WTC11 (cell line): ENCODE data around the gene SOX18. TPM values are rescaled to one million over a fixed set of nuclear protein-coding genes. Genes with fewer than 3 reads are reported as not detected.

Experiments
- ATAC-seq: fragments of 200-7000 bp; cut with Tn5 transposase; 2 replicates; pipeline ENCODE4 v1.10.0; 2021; ENCODE audit warnings: mild to moderate bottlenecking, moderate library complexity
- CTCF ChIA-PET: fragments of 300-600 bp; sonication (Branson Sonifier 250); formaldehyde crosslinking; loops from one replicate; lab custom pipeline; 2021; ENCODE audit warnings: antibody characterized with exemption; lab: Charles Lee
- POLR2A ChIA-PET: fragments of 350-600 bp; sonication (Branson Sonifier 250); formaldehyde crosslinking; loops from one replicate; lab custom pipeline; 2021; ENCODE audit warnings: antibody characterized with exemption; lab: Charles Lee
- DNase-seq: peaks from one replicate; pipeline ENCODE4 v3.0.0; 2021; ENCODE audit warnings: low spot score
- H3K27ac Mint-ChIP-seq: 2 replicates; pipeline ENCODE4 v1.8.0; 2021; ENCODE audit warnings: mixed read lengths
- H3K27me3 Mint-ChIP-seq: 2 replicates; pipeline ENCODE4 v1.8.0; 2021; ENCODE audit warnings: low read depth, mild to moderate bottlenecking, moderate library complexity, mixed read lengths
- H3K36me3 Mint-ChIP-seq: 2 replicates; pipeline ENCODE4 v1.8.0; 2021; ENCODE audit warnings: mixed read lengths
- H3K4me1 Mint-ChIP-seq: 2 replicates; pipeline ENCODE4 v1.8.0; 2022; ENCODE audit warnings: mixed read lengths
- H3K4me3 Mint-ChIP-seq: 2 replicates; pipeline ENCODE4 v1.8.0; 2021; ENCODE audit warnings: mild to moderate bottlenecking, moderate library complexity, mixed read lengths
- H3K9me3 Mint-ChIP-seq: 2 replicates; pipeline ENCODE4 v1.8.0; 2021; ENCODE audit warnings: mixed read lengths
- ATF1 ChIP-seq: sonication (generic); formaldehyde crosslinking; IDR thresholded peaks from 2 replicates; pipeline ENCODE4 v1.8.1; 2023; ENCODE audit warnings: mild to moderate bottlenecking, moderate library complexity, missing genetic modification reagents
- CREB1 ChIP-seq: sonication (generic); formaldehyde crosslinking; IDR thresholded peaks from 2 replicates; pipeline ENCODE4 v1.8.0; 2023; ENCODE audit warnings: mild to moderate bottlenecking, missing genetic modification reagents
- FOXJ3 ChIP-seq: sonication (generic); formaldehyde crosslinking; IDR thresholded peaks from 2 replicates; pipeline ENCODE4 v1.9.0; 2021; ENCODE audit warnings: missing genetic modification reagents, mild to moderate bottlenecking, borderline replicate concordance
- FOXP1 ChIP-seq: sonication (generic); formaldehyde crosslinking; IDR thresholded peaks from 2 replicates; pipeline ENCODE4 v1.8.0; 2022; ENCODE audit warnings: missing genetic modification reagents, mild to moderate bottlenecking, moderate library complexity, borderline replicate concordance
- NFYB ChIP-seq: sonication (generic); formaldehyde crosslinking; conservative IDR thresholded peaks from 2 replicates; pipeline ENCODE4 v1.8.0; 2022; ENCODE audit warnings: low read depth, missing genetic modification reagents
- NR3C1 ChIP-seq: sonication (generic); formaldehyde crosslinking; conservative IDR thresholded peaks from 2 replicates; pipeline ENCODE4 v1.8.1; 2023; ENCODE audit warnings: low read depth, mild to moderate bottlenecking, missing genetic modification reagents
- ZNF138 ChIP-seq: sonication (generic); formaldehyde crosslinking; conservative IDR thresholded peaks from 2 replicates; pipeline ENCODE4 v1.8.1; 2022; ENCODE audit warnings: mild to moderate bottlenecking, moderate library complexity, missing genetic modification reagents
- ZNF423 ChIP-seq: fragments of 250-450 bp; sonication (Bioruptor Pico); IDR thresholded peaks from 2 replicates; pipeline ENCODE4 v2.1.2; 2022; ENCODE audit warnings: mild to moderate bottlenecking, moderate library complexity
- total RNA-seq: library from RNA; stranded (reverse); gene quantifications from 3 replicates; pipeline ENCODE4 v1.2.3, GENCODE V29; 2021
- TF ChIP-seq, protein P1 (sequence below): sonication (generic); formaldehyde crosslinking; IDR thresholded peaks from 2 replicates; pipeline ENCODE4 v1.8.0; 2022; ENCODE audit warnings: mild to moderate bottlenecking, missing genetic modification reagents
- TF ChIP-seq, protein P2 (sequence below): fragments of 250-450 bp; sonication (Bioruptor Pico); IDR thresholded peaks from 2 replicates; pipeline ENCODE4 v1.9.0; 2021; ENCODE audit warnings: mild to moderate bottlenecking, borderline replicate concordance
- TF ChIP-seq, protein P3 (sequence below): fragments of 250-450 bp; sonication (Bioruptor Pico); conservative IDR thresholded peaks from 2 replicates; pipeline ENCODE4 v1.9.0; 2021; ENCODE audit warnings: mild to moderate bottlenecking
- TF ChIP-seq, protein P4 (sequence below): sonication (generic); formaldehyde crosslinking; IDR thresholded peaks from 2 replicates; pipeline ENCODE4 v1.8.0; 2022; ENCODE audit warnings: missing genetic modification reagents
- TF ChIP-seq, protein P5 (sequence below): fragments of 250-450 bp; sonication (Bioruptor Pico); IDR thresholded peaks from 2 replicates; pipeline ENCODE4 v1.9.0; 2021; ENCODE audit warnings: moderate library complexity, mild to moderate bottlenecking, inconsistent platforms, borderline replicate concordance

Gene SOX18
- total RNA-seq, 1 experiment from 2014 or later, result 0.81 TPM

DNA sequence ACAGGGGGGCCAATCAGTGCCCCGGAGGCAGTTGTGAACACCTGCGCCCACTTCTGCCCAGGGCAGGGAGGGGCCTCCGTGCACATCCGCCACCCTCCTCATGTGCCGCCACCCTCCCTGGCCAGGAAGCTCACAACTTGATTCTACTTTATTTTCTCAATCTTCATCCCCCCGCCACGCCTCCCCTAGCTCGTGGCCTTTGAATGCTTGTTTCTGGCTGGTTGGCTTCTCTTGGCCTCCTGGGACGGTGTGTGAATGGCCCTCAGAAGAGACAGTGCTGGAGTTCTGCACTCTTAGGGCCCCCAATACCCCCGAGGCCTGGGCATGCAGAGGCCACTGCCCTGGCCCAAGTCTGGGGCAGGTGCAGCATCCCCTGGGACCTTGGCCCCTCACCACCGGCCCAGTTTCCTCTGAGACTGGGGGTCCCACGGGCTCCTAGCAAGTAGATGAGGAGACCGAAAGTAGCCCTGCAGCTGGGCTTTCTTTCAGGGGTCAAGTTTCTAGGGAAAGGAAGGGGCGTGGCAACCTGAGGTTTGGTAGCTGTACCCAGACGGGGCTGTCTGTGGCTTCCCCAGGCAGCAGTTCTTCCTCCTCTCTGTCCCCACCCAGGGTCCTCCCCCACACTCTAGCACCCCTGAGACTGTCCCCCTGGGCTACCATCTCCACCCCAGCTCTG, 28.6 kb upstream of the SOX18 start:
- ATAC-seq (no peak; the same call in 1 of the 2 replicates), DNase-seq (no peak)
- H3K27ac Mint-ChIP-seq, result no peak overlapping the region
- H3K36me3 Mint-ChIP-seq, result no peaks in the 10 kb centered on the region
- H3K4me1 Mint-ChIP-seq, result peaks cover 24% of the 10 kb centered on the region
- H3K27me3 Mint-ChIP-seq, result peaks cover 27% of the 10 kb centered on the region
- H3K9me3 Mint-ChIP-seq, result no peaks in the 10 kb centered on the region
- TF ChIP-seq, protein P1, sequence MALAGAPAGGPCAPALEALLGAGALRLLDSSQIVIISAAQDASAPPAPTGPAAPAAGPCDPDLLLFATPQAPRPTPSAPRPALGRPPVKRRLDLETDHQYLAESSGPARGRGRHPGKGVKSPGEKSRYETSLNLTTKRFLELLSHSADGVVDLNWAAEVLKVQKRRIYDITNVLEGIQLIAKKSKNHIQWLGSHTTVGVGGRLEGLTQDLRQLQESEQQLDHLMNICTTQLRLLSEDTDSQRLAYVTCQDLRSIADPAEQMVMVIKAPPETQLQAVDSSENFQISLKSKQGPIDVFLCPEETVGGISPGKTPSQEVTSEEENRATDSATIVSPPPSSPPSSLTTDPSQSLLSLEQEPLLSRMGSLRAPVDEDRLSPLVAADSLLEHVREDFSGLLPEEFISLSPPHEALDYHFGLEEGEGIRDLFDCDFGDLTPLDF (CRISPR knock-in tag), result no peak
- TF ChIP-seq, protein P2, sequence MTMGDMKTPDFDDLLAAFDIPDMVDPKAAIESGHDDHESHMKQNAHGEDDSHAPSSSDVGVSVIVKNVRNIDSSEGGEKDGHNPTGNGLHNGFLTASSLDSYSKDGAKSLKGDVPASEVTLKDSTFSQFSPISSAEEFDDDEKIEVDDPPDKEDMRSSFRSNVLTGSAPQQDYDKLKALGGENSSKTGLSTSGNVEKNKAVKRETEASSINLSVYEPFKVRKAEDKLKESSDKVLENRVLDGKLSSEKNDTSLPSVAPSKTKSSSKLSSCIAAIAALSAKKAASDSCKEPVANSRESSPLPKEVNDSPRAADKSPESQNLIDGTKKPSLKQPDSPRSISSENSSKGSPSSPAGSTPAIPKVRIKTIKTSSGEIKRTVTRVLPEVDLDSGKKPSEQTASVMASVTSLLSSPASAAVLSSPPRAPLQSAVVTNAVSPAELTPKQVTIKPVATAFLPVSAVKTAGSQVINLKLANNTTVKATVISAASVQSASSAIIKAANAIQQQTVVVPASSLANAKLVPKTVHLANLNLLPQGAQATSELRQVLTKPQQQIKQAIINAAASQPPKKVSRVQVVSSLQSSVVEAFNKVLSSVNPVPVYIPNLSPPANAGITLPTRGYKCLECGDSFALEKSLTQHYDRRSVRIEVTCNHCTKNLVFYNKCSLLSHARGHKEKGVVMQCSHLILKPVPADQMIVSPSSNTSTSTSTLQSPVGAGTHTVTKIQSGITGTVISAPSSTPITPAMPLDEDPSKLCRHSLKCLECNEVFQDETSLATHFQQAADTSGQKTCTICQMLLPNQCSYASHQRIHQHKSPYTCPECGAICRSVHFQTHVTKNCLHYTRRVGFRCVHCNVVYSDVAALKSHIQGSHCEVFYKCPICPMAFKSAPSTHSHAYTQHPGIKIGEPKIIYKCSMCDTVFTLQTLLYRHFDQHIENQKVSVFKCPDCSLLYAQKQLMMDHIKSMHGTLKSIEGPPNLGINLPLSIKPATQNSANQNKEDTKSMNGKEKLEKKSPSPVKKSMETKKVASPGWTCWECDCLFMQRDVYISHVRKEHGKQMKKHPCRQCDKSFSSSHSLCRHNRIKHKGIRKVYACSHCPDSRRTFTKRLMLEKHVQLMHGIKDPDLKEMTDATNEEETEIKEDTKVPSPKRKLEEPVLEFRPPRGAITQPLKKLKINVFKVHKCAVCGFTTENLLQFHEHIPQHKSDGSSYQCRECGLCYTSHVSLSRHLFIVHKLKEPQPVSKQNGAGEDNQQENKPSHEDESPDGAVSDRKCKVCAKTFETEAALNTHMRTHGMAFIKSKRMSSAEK (CRISPR knock-in tag), result no peak
- TF ChIP-seq, protein P3, sequence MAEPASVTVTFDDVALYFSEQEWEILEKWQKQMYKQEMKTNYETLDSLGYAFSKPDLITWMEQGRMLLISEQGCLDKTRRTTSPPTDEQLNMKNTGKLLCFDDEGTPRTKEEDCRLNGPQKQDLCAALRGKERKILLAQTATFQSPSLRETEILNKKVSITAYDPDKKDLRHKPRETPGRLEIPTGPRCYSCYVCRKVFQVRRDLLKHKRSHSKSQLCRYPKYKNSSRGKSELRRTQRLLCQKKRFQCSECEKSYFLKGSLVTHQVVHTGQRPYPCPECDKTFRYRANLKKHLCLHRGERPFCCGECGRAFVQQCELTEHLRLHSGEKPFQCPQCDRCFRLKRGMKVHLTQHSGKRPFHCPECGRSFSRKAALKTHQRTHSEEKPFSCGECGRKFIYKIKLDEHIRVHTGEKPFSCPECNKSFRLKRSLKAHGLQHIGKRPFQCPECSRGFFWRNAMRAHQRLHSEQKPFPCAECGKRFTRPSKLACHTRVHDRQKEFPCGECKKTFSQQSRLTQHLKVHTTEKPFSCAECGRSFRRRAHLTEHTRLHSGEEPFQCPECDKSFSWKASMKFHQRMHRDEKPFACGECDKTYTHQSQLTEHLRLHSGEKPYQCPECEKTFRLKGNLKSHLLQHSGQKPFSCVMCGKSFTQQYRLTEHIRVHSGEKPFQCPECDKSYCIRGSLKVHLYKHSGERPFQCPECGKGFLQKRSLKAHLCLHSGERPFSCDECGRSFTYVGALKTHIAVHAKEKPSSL (CRISPR knock-in tag), result no peak
- TF ChIP-seq NFYB (CRISPR knock-in tag) (no peak), FOXJ3 (CRISPR knock-in tag) (no peak), ZNF423 (CRISPR knock-in tag) (no peak), NR3C1 (CRISPR knock-in tag) (no peak), CREB1 (no peak), ZNF138 (CRISPR knock-in tag) (no peak), FOXP1 (CRISPR knock-in tag) (no peak), ATF1 (CRISPR knock-in tag) (no peak)
- TF ChIP-seq, protein P4, sequence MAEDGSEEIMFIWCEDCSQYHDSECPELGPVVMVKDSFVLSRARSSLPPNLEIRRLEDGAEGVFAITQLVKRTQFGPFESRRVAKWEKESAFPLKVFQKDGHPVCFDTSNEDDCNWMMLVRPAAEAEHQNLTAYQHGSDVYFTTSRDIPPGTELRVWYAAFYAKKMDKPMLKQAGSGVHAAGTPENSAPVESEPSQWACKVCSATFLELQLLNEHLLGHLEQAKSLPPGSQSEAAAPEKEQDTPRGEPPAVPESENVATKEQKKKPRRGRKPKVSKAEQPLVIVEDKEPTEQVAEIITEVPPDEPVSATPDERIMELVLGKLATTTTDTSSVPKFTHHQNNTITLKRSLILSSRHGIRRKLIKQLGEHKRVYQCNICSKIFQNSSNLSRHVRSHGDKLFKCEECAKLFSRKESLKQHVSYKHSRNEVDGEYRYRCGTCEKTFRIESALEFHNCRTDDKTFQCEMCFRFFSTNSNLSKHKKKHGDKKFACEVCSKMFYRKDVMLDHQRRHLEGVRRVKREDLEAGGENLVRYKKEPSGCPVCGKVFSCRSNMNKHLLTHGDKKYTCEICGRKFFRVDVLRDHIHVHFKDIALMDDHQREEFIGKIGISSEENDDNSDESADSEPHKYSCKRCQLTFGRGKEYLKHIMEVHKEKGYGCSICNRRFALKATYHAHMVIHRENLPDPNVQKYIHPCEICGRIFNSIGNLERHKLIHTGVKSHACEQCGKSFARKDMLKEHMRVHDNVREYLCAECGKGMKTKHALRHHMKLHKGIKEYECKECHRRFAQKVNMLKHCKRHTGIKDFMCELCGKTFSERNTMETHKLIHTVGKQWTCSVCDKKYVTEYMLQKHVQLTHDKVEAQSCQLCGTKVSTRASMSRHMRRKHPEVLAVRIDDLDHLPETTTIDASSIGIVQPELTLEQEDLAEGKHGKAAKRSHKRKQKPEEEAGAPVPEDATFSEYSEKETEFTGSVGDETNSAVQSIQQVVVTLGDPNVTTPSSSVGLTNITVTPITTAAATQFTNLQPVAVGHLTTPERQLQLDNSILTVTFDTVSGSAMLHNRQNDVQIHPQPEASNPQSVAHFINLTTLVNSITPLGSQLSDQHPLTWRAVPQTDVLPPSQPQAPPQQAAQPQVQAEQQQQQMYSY (CRISPR knock-in tag), result no peak
- TF ChIP-seq, protein P5, sequence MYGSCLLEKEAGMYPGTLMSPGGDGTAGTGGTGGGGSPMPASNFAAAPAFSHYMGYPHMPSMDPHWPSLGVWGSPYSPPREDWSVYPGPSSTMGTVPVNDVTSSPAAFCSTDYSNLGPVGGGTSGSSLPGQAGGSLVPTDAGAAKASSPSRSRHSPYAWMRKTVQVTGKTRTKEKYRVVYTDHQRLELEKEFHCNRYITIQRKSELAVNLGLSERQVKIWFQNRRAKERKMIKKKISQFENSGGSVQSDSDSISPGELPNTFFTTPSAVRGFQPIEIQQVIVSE (CRISPR knock-in tag), result no peak
- CTCF ChIA-PET, result interaction anchor here (0.7 to 4.2 kb wide), 5 partner anchors 12 to 97 kb away, joined by 3 to 16 read pairs (median 9); partner anchors contain the start of gene PRPF6
- POLR2A ChIA-PET, result no interaction called here
- peak overlapping the region; percentile 64; the same call in 1 of the 2 replicates for H3K4me3 Mint-ChIP-seq
